K562 (cell line): Measurements from ENCODE around the gene MECP2. TPM values are rescaled to one million over a fixed set of nuclear protein-coding genes. Genes with fewer than 3 reads are reported as not detected.
A peak's percentile ranks its signal among the peaks of the same experiment; 100 is the strongest.

Source experiments
- ADNP ChIP-seq: fragments of 200-800 bp; sonication (Bioruptor generic); IDR thresholded peaks from 2 replicates; pipeline ENCODE4 v1.6.1; 2016; ENCODE audit warnings: missing genetic modification characterization, missing compliant biosample characterization
- ARID2 ChIP-seq: fragments of 450-650 bp; IDR thresholded peaks from 2 replicates; pipeline ENCODE4 v1.6.1; 2017; ENCODE audit warnings: antibody characterized with exemption, mild to moderate bottlenecking
- CBFB ChIP-seq: sonication (generic); formaldehyde crosslinking; IDR thresholded peaks from 2 replicates; pipeline ENCODE4 v1.4.0; 2020; ENCODE audit warnings: mild to moderate bottlenecking, missing genetic modification reagents
- CGGBP1 ChIP-seq: fragments of 250-450 bp; sonication (Bioruptor Pico); IDR thresholded peaks from 2 replicates; pipeline ENCODE4 v1.9.0; 2021; ENCODE audit warnings: mild to moderate bottlenecking
- ELF1 ChIP-seq: fragments of 200-800 bp; sonication (Bioruptor generic); IDR thresholded peaks from 2 replicates; pipeline ENCODE4 v1.6.1; 2016; ENCODE audit warnings: missing genetic modification characterization, missing compliant biosample characterization
- EP300 ChIP-seq: IDR thresholded peaks from 2 replicates; pipeline ENCODE4 v1.6.1; 2012; ENCODE audit warnings: low read length, improper control_type of control experiment
- FOXJ3 ChIP-seq: sonication (generic); formaldehyde crosslinking; IDR thresholded peaks from 2 replicates; pipeline ENCODE4 v1.4.0; 2020; ENCODE audit warnings: mild to moderate bottlenecking, missing genetic modification reagents
- GTF2F1 ChIP-seq: IDR thresholded peaks from 2 replicates; pipeline ENCODE4 v1.6.1; 2011; ENCODE audit warnings: low read depth, low read length, improper control_type of control experiment
- MTA3 ChIP-seq: fragments of 450-650 bp; formaldehyde crosslinking; IDR thresholded peaks from 2 replicates; pipeline ENCODE4 v1.6.1; 2017; ENCODE audit warnings: mild to moderate bottlenecking, borderline replicate concordance
- NCOA6 ChIP-seq: fragments of 450-650 bp; IDR thresholded peaks from 2 replicates; pipeline ENCODE4 v1.6.1; 2017; ENCODE audit warnings: mild to moderate bottlenecking
- NRF1 ChIP-seq, 2 experiments: fragments of 450-650 bp; IDR thresholded peaks in 1 of 2; conservative IDR thresholded peaks in 1 of 2; 2 replicates each; pipeline ENCODE4 v1.6.1; 2014; ENCODE audit warnings: mild to moderate bottlenecking in 2 of 2
- PKNOX1 ChIP-seq: fragments of 450-650 bp; IDR thresholded peaks from 2 replicates; pipeline ENCODE4 v1.6.1; 2016
- RFX5 ChIP-seq: IDR thresholded peaks from 2 replicates; pipeline ENCODE4 v1.6.1; 2011; ENCODE audit warnings: low read depth, mild to moderate bottlenecking, improper control_type of control experiment, low read length
- TAF1 ChIP-seq: IDR thresholded peaks from 2 replicates; pipeline ENCODE4 v1.6.1; 2011; ENCODE audit warnings: mild to moderate bottlenecking, low read length, moderate library complexity; ENCODE audit not compliant: insufficient read depth, control insufficient read depth, severe bottlenecking; ENCODE audit errors: extremely low read depth
- TBP ChIP-seq: optimal IDR thresholded peaks from 2 replicates; pipeline ENCODE3; 2011; ENCODE audit warnings: low read depth, low read length, improper control_type of control experiment
- ZBTB11 ChIP-seq, 3 experiments: fragments of 200-800 bp in 1 of 3; fragments of 250-450 bp in 1 of 3; fragments of 450-650 bp in 1 of 3; sonication (Bioruptor Pico) in 1 of 3; sonication (Bioruptor generic) in 1 of 3; formaldehyde crosslinking in 1 of 3; IDR thresholded peaks; 2 replicates each; pipeline versions ENCODE4 v1.6.1 to v1.8.0; 2016 to 2022; ENCODE audit warnings: mild to moderate bottlenecking in 2 of 3, missing genetic modification characterization in 2 of 3, missing compliant biosample characterization in 1 of 3, moderate library complexity in 1 of 3
- ZFP36 ChIP-seq: fragments of 150-350 bp; IDR thresholded peaks from 2 replicates; pipeline ENCODE4 v1.6.1; 2018; ENCODE audit warnings: low read length, low read depth; ENCODE audit not compliant: partially characterized antibody
- polyA plus RNA-seq, 8 experiments: library from polyadenylated mRNA; depleted of rRNA in 4 of 8; stranded (reverse) in 5 of 8; unstranded in 3 of 8; fragments of >200 nt; fragmentation: Nextera tagmentation in 2 of 8; fragmentation: Illumina TruSeq in 1 of 8; extraction: Ambion mirVana in 2 of 8; extraction: Trizol in 1 of 8; gene quantifications; 2 replicates each; pipeline versions ENCODE4 v1.2.1 to v1.2.3, GENCODE V29; 2011 to 2014; ENCODE audit warnings: inconsistent platforms in 1 of 8, missing spikeins in 1 of 8
- total RNA-seq, 7 experiments: library from RNA; depleted of rRNA in 6 of 7; stranded (reverse); fragments of >200 nt in 6 of 7; fragmentation: Illumina TruSeq in 2 of 7; extraction: Trizol in 2 of 7; gene quantifications; 2 replicates each; pipeline versions ENCODE4 v1.2.1 to v1.2.3, GENCODE V29; 2011 to 2021; ENCODE audit warnings: low replicate concordance in 1 of 7
- TF ChIP-seq, protein P1 (sequence below): sonication (generic); formaldehyde crosslinking; IDR thresholded peaks from 2 replicates; pipeline ENCODE4 v1.8.1; 2023; ENCODE audit warnings: mild to moderate bottlenecking, missing genetic modification reagents
- TF ChIP-seq, protein P2 (sequence below): fragments of 250-450 bp; sonication (Bioruptor Pico); IDR thresholded peaks from 2 replicates; pipeline ENCODE4 v1.4.0; 2020

MECP2 gene
- total and polyA plus RNA-seq, 9 of the 15 experiments (the other 6 are each of a cell fraction or from before 2014, with no cell fraction given) = 2.1 to 50.9 (median 30.5) TPM

GRCh38 chrX:153972368-153973126 lies 125.0 kb downstream of the MECP2 start, which contains the start of gene TMEM187 (continued):
- TF ChIP-seq NCOA6 (no peak), PKNOX1 (no peak), NRF1 (conservative IDR thresholded peaks at IDR 0.05 in 1 of 2, IDR thresholded peaks at IDR 0.05 in 1 of 2) (peak; percentile 93 to 95), MTA3 (no peak), ZBTB11 (CRISPR knock-in tag; IDR thresholded peaks at IDR 0.05) (no peak), TAF1 (peak; percentile 56), GTF2F1 (peak; percentile 43; the same call in 1 of the 2 replicates), FOXJ3 (CRISPR knock-in tag) (no peak), EP300 (no peak), ZFP36 (peak; percentile 36), RFX5 (no peak), ADNP (tag) (no peak), TBP (peak; percentile 32), ELF1 (no peak; the same call in 1 of the 2 replicates), CGGBP1 (CRISPR knock-in tag) (peak; percentile 57; the same call in 1 of the 2 replicates), CBFB (no peak), ARID2 (no peak)
- TF ChIP-seq, protein P1, sequence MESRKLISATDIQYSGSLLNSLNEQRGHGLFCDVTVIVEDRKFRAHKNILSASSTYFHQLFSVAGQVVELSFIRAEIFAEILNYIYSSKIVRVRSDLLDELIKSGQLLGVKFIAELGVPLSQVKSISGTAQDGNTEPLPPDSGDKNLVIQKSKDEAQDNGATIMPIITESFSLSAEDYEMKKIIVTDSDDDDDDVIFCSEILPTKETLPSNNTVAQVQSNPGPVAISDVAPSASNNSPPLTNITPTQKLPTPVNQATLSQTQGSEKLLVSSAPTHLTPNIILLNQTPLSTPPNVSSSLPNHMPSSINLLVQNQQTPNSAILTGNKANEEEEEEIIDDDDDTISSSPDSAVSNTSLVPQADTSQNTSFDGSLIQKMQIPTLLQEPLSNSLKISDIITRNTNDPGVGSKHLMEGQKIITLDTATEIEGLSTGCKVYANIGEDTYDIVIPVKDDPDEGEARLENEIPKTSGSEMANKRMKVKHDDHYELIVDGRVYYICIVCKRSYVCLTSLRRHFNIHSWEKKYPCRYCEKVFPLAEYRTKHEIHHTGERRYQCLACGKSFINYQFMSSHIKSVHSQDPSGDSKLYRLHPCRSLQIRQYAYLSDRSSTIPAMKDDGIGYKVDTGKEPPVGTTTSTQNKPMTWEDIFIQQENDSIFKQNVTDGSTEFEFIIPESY (CRISPR knock-in tag) = no peak
- TF ChIP-seq, protein P2, sequence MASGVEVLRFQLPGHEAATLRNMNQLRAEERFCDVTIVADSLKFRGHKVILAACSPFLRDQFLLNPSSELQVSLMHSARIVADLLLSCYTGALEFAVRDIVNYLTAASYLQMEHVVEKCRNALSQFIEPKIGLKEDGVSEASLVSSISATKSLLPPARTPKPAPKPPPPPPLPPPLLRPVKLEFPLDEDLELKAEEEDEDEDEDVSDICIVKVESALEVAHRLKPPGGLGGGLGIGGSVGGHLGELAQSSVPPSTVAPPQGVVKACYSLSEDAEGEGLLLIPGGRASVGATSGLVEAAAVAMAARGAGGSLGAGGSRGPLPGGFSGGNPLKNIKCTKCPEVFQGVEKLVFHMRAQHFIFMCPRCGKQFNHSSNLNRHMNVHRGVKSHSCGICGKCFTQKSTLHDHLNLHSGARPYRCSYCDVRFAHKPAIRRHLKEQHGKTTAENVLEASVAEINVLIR (CRISPR knock-in tag) = peak; percentile 31; the same call in 1 of the 2 replicates
